ENCODE results near the gene MAP4. TPM values are rescaled to one million over a fixed set of nuclear protein-coding genes. Genes with fewer than 3 reads are reported as not detected.

MAP4 gene
- polyA plus RNA-seq, 1 experiment, result 285 TPM

- Histone ChIP-seq H3K4me3 (ENCODE audit: low read depth, low read length) (no peak overlapping the region; the same call in 1 of the 2 replicates), H3K9me3 (ENCODE audit: control insufficient read depth, insufficient read depth, low read length) (no peaks in the 10 kb centered on the region), H3K27ac (ENCODE audit: low read depth, low read length) (no peak overlapping the region), H3K27me3 (ENCODE audit: control insufficient read depth, insufficient read depth, low read length) (no peaks in the 10 kb centered on the region)
- POLR2A ChIA-PET, result no interaction called here
- CTCF ChIA-PET, result interaction anchor here (1.3 to 1.5 kb wide), 2 partner anchors 20 to 282 kb away, joined by 4 to 10 read pairs; no protein-coding TSS in a partner anchor
- TF ChIP-seq, protein P1, sequence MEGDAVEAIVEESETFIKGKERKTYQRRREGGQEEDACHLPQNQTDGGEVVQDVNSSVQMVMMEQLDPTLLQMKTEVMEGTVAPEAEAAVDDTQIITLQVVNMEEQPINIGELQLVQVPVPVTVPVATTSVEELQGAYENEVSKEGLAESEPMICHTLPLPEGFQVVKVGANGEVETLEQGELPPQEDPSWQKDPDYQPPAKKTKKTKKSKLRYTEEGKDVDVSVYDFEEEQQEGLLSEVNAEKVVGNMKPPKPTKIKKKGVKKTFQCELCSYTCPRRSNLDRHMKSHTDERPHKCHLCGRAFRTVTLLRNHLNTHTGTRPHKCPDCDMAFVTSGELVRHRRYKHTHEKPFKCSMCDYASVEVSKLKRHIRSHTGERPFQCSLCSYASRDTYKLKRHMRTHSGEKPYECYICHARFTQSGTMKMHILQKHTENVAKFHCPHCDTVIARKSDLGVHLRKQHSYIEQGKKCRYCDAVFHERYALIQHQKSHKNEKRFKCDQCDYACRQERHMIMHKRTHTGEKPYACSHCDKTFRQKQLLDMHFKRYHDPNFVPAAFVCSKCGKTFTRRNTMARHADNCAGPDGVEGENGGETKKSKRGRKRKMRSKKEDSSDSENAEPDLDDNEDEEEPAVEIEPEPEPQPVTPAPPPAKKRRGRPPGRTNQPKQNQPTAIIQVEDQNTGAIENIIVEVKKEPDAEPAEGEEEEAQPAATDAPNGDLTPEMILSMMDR (IDR thresholded peaks at IDR 0.05; ENCODE audit: low read depth, low read length), result no peak
- no peak for DNase-seq (ENCODE audit: low read depth, low spot score)
Measured at GRCh38 chr3:47804577-47804976, 211.6 kb downstream of the MAP4 start.

DNA sequence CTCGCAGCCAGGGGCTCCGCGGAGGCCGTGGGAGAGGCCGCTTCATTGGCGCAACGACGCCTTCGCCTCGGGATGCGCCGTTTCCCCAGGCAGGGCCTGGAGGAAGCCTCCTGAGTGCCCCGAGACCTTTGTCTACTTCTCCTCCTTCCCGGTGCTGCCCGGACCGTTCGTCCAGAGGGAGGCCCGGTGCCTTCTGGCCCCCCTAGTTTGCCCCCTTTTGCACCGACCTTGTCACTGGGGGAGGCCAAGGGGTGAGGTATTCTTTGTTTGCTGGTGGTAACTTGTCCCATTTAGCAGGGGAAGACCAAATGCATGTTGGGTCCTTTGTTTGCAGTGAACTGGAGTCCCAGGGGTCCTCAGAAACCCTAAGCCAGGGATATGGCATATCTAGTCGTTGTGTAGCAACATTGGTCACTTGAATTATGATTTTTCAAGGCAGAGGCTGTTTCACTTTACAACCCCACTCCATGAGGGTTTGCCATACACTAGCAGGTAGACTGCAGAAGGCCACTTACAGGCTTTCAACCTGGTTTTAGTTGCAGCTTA is 212.7 kb downstream of the MAP4 start:
- POLR2A ChIA-PET, result no interaction called here
- H3K27ac ChIP-seq (ENCODE audit: low read depth, low read length), result peak overlapping the region; percentile 77
- peak overlapping the region; percentile 87 for H3K4me3 ChIP-seq (ENCODE audit: low read depth, low read length)
- CTCF ChIA-PET, result interaction anchor here (1.5 kb wide), 1 partner anchor 21 kb away, joined by 10 read pairs; no protein-coding TSS in a partner anchor
- no peaks in the 10 kb centered on the region for H3K27me3 ChIP-seq (ENCODE audit: control insufficient read depth, insufficient read depth, low read length)
- no peak for DNase-seq (ENCODE audit: low read depth, low spot score)
- no peaks in the 10 kb centered on the region for H3K9me3 ChIP-seq (ENCODE audit: control insufficient read depth, insufficient read depth, low read length)
- TF ChIP-seq, protein P1 (IDR thresholded peaks at IDR 0.05; ENCODE audit: low read depth, low read length), result no peak

DNA sequence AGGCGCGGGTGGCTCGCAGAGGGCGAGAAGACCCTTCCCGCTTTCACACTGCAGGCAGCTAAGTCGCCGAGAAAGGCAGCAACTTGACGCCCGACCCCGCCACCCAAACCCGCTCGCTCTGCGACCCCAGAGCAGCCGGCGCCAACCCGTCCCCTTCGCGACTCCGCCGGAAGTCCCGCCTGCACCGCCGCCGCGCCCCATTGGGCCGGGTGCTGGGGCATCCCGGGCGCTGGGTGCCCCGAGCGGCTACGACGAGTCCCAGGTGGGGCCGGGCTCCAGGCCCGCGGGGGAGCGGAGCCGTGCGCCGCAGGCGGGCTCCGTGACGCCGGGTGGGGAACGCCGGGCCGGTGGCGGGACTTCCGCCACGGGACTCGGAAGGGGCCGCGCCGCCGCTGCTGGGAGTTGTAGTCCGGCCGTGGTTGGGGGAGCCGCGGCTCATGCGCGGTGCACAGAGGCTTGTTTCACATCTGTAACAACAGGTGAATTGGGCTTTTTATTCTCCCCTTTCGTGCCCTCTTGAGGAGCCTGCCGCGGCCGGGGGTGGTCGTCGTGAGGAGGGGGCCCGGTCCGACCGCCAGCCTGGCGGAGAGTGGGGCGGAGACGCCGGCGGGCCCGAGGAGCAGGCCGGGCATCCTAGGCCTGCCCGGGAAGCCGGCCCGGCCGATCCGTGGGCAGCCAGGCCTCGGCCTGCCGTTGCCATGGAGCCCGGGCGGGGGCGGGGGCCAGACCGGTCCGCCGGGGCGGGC is 213.3 kb downstream of the MAP4 start, which contains the start of gene DHX30:
Gene DHX30, plus strand, starts transcription at position 405 of the 746 bp plus-strand sequence. CDS start 7,546 bp downstream, outside the sequence.
- Histone ChIP-seq H3K9me3 (ENCODE audit: control insufficient read depth, insufficient read depth, low read length) (no peaks in the 10 kb centered on the region), H3K27me3 (ENCODE audit: control insufficient read depth, insufficient read depth, low read length) (no peaks in the 10 kb centered on the region), H3K4me3 (ENCODE audit: low read depth, low read length) (peak within 1 kb of the TSS; percentile 87), H3K27ac (ENCODE audit: low read depth, low read length) (peak within 1 kb of the TSS; percentile 96)
- no peak for DNase-seq (ENCODE audit: low read depth, low spot score)
- CTCF ChIA-PET, result interaction anchor here (2.3 kb wide), 1 partner anchor 281 kb away, joined by 10 read pairs; no protein-coding TSS in a partner anchor
- POLR2A ChIA-PET, result interaction anchor here (0.8 kb wide), 1 partner anchor 204 kb away, joined by 4 read pairs; no protein-coding TSS in a partner anchor
- TF ChIP-seq, protein P1 (IDR thresholded peaks at IDR 0.05; ENCODE audit: low read depth, low read length), result no peak

Small RNAs within 50 kb of the gene (small RNA-seq; reads per million reads assigned to genes)
- gene AC124916.2 (ENCODE audit: insufficient read length, low read depth) (not detected), gene MIR1226 (ENCODE audit: insufficient read length, low read depth) (16.9 reads per million, percentile 78 among the genes with 10 or more reads in this experiment), gene RF00019 (ENCODE audit: insufficient read length, low read depth) (not detected), gene RF02271 (ENCODE audit: insufficient read length, low read depth) (not detected)

Other genes starting within 250 kb of the MAP4 start
- gene SMARCC1, start 234.5 kb downstream of the MAP4 start, polyA plus RNA-seq (2011; rRNA removed), result 34.3 and 38.5 TPM in 2 replicates
- 30.7 and 36.1 TPM in 2 replicates for gene DHX30, start 213.3 kb downstream of the MAP4 start, polyA plus RNA-seq (2011; rRNA removed)
- 1.6 and 2.1 TPM in 2 replicates for gene CDC25A, start 172.0 kb upstream of the MAP4 start, polyA plus RNA-seq (2011; rRNA removed)
- gene CAMP, start 207.1 kb upstream of the MAP4 start, polyA plus RNA-seq (2011; rRNA removed), result not detected in 2 replicates
- gene ZNF589, start 224.7 kb upstream of the MAP4 start, polyA plus RNA-seq (2011; rRNA removed), result 3.3 TPM in 2 replicates